Measurements from ENCODE around the gene CHAT. TPM values are rescaled to one million over a fixed set of nuclear protein-coding genes. Genes with fewer than 3 reads are reported as not detected.

Gene CHAT
- total and polyA plus RNA-seq, 4 donors, result not detected

GRCh38 chr10:49700997-49701396 is 87.2 kb downstream of the CHAT start:
- no peak overlapping the region for H3K27ac ChIP-seq (ENCODE audit: low read depth in 1 of 2, low read length in 1 of 2)
- ATAC-seq (ENCODE audit: insufficient read depth, low FRiP score) (no peak), DNase-seq (peak in 2 of 3 donors; percentile 20 to 57)
- H3K36me3 ChIP-seq (ENCODE audit: control insufficient read depth in 4 of 4, insufficient read depth in 4 of 4, low read length in 4 of 4), result no peaks in the 10 kb centered on the region
- H3K9me3 ChIP-seq (ENCODE audit: control insufficient read depth in 4 of 4, insufficient read depth in 3 of 4, low read length in 3 of 4), result peaks cover 0 to 2% (median 0%) of the 10 kb centered on the region in 4 donors
- H3K4me1 ChIP-seq (ENCODE audit: control insufficient read depth in 5 of 5, insufficient read depth in 5 of 5, low read length in 5 of 5), result peaks cover 0 to 2% (median 0%) of the 10 kb centered on the region in 5 donors
- WGBS, 2 donors, result 6 to 14% methylated on average over 3 of the region's 3 CpGs
- H3K9ac ChIP-seq (ENCODE audit: insufficient read depth in 1 of 2, low read length in 2 of 2), result no peak overlapping the region
- no peaks in the 10 kb centered on the region for H3K27me3 ChIP-seq (ENCODE audit: control insufficient read depth in 3 of 3, insufficient read depth in 3 of 3, low read length in 2 of 3)
- H3K4me3 ChIP-seq, result no peak overlapping the region
- TF ChIP-seq CTCF (IDR thresholded peaks at IDR 0.05; ENCODE audit: control extremely low read depth, extremely low read depth), result no peak

- DNase-seq (no peak), ATAC-seq (ENCODE audit: insufficient read depth, low FRiP score) (no peak)
- no peak for TF ChIP-seq CTCF (IDR thresholded peaks at IDR 0.05; ENCODE audit: control extremely low read depth, extremely low read depth)
- Histone ChIP-seq H3K36me3 (ENCODE audit: control insufficient read depth in 4 of 4, insufficient read depth in 4 of 4, low read length in 4 of 4) (no peaks in the 10 kb centered on the region), H3K27ac (ENCODE audit: low read depth in 1 of 2, low read length in 1 of 2) (no peak overlapping the region), H3K27me3 (ENCODE audit: control insufficient read depth in 3 of 3, insufficient read depth in 3 of 3, low read length in 2 of 3) (no peaks in the 10 kb centered on the region), H3K4me3 (no peak overlapping the region), H3K4me1 (ENCODE audit: control insufficient read depth in 5 of 5, insufficient read depth in 5 of 5, low read length in 5 of 5) (no peaks in the 10 kb centered on the region), H3K9me3 (ENCODE audit: control insufficient read depth in 4 of 4, insufficient read depth in 3 of 4, low read length in 3 of 4) (peaks cover 0 to 1% (median 0%) of the 10 kb centered on the region in 4 donors), H3K9ac (ENCODE audit: insufficient read depth in 1 of 2, low read length in 2 of 2) (no peak overlapping the region)
- WGBS, 2 donors, result 82 to 84% methylated on average over 3 of the region's 3 CpGs
These were observed 93.7 kb downstream of the CHAT start for GRCh38 chr10:49707585-49707984.

GRCh38 chr10:49709934-49710333 is 96.1 kb downstream of the CHAT start:
- Histone ChIP-seq H3K27ac (ENCODE audit: low read depth in 1 of 2, low read length in 1 of 2) (no peak overlapping the region), H3K4me1 (ENCODE audit: control insufficient read depth in 5 of 5, insufficient read depth in 5 of 5, low read length in 5 of 5) (no peaks in the 10 kb centered on the region), H3K36me3 (ENCODE audit: control insufficient read depth in 4 of 4, insufficient read depth in 4 of 4, low read length in 4 of 4) (no peaks in the 10 kb centered on the region), H3K9me3 (ENCODE audit: control insufficient read depth in 4 of 4, insufficient read depth in 3 of 4, low read length in 3 of 4) (peaks cover 0 to 3% (median 0%) of the 10 kb centered on the region in 4 donors), H3K27me3 (ENCODE audit: control insufficient read depth in 3 of 3, insufficient read depth in 3 of 3, low read length in 2 of 3) (no peaks in the 10 kb centered on the region), H3K4me3 (no peak overlapping the region), H3K9ac (ENCODE audit: insufficient read depth in 1 of 2, low read length in 2 of 2) (no peak overlapping the region)
- ATAC-seq (ENCODE audit: insufficient read depth, low FRiP score), result no peak
- no peak for DNase-seq
- TF ChIP-seq CTCF (IDR thresholded peaks at IDR 0.05; ENCODE audit: control extremely low read depth, extremely low read depth), result no peak
- 56 to 78% methylated on average over 5 of the region's 5 CpGs for WGBS, 2 donors

- TF ChIP-seq CTCF (IDR thresholded peaks at IDR 0.05; ENCODE audit: control extremely low read depth, extremely low read depth), result no peak
- Histone ChIP-seq H3K36me3 (ENCODE audit: control insufficient read depth in 4 of 4, insufficient read depth in 4 of 4, low read length in 4 of 4) (no peaks in the 10 kb centered on the region), H3K9me3 (ENCODE audit: control insufficient read depth in 4 of 4, insufficient read depth in 3 of 4, low read length in 3 of 4) (peaks cover 0 to 3% (median 0%) of the 10 kb centered on the region in 4 donors), H3K9ac (ENCODE audit: insufficient read depth in 1 of 2, low read length in 2 of 2) (no peak overlapping the region), H3K27me3 (ENCODE audit: control insufficient read depth in 3 of 3, insufficient read depth in 3 of 3, low read length in 2 of 3) (no peaks in the 10 kb centered on the region), H3K27ac (ENCODE audit: low read depth in 1 of 2, low read length in 1 of 2) (no peak overlapping the region), H3K4me3 (no peak overlapping the region), H3K4me1 (ENCODE audit: control insufficient read depth in 5 of 5, insufficient read depth in 5 of 5, low read length in 5 of 5) (no peaks in the 10 kb centered on the region)
- ATAC-seq (ENCODE audit: insufficient read depth, low FRiP score), result no peak
- 74 to 85% methylated on average over 6 of the region's 6 CpGs for WGBS, 2 donors
- DNase-seq, result no peak
These were observed 97.1 kb downstream of the CHAT start for GRCh38 chr10:49710966-49711365.

Data from lung (tissue), 12 donors.